ENCODE measurements around the gene ATXN1L.
"Not testable (repeated sequence)": the region's sequence is repeated elsewhere in the genome, so short reads cannot be mapped to it uniquely, and the experiment has no call there.

DNA sequence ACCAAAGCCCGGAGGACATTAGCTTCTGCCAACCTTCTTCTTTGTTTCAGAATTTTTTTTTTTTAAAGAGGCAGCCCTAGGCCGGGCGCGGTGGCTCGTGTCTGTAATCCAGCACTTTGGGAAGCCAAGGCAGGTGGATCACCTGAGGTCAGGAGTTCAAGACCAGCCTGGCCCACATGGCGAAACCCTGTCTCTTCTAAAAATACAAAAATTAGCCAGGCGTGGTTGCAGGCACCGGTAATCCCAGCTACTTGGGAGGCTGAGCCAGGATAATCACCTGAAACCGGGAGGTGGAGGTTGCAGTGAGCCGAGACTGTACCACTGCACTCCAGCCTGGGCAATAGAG, 28.6 kb upstream of the ATXN1L start:
- TF ChIP-seq, protein P1, sequence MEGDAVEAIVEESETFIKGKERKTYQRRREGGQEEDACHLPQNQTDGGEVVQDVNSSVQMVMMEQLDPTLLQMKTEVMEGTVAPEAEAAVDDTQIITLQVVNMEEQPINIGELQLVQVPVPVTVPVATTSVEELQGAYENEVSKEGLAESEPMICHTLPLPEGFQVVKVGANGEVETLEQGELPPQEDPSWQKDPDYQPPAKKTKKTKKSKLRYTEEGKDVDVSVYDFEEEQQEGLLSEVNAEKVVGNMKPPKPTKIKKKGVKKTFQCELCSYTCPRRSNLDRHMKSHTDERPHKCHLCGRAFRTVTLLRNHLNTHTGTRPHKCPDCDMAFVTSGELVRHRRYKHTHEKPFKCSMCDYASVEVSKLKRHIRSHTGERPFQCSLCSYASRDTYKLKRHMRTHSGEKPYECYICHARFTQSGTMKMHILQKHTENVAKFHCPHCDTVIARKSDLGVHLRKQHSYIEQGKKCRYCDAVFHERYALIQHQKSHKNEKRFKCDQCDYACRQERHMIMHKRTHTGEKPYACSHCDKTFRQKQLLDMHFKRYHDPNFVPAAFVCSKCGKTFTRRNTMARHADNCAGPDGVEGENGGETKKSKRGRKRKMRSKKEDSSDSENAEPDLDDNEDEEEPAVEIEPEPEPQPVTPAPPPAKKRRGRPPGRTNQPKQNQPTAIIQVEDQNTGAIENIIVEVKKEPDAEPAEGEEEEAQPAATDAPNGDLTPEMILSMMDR (IDR thresholded peaks at IDR 0.05), result not testable (repeated sequence)
- TF ChIP-seq EZH2 (IDR thresholded peaks at IDR 0.05; ENCODE audit: borderline replicate concordance, insufficient read depth, low read depth, low read length, poor library complexity, severe bottlenecking), result not testable (repeated sequence)

All from B cell (primary cell).